Measurements from ENCODE around the gene TNFRSF8.

TNFRSF8 gene

DNA sequence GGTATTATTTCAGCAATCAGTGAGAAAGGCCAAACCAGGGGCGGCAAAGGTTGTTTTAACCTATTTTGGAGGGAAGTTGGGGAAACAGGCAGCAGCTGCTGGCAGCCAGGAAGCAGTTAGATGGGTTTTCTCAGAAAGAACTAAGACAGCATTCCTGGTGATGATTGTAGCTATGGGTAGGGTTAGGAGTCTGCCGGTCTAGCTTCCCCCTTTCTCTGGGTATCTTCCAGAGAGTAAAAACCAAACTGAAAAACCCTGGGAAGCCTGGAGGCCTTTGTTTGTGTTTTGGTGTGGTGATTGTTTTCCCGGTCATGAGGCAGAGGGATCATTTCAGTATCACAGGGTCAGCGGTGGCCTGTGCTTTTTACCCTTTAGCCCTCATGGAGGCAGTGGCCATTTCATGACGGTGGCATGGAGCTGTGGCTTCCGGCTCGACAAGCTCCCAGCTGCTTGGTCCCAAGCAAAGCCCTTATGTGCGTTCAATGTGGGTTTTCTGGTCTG is 84.1 kb downstream of the TNFRSF8 start:
- in situ Hi-C loops (cut with MboI; ENCODE audit: low pct_unique_long_range_greater_than_20kb, low sequenced_read_pairs): no loop called here
- peak; percentile 72 for DNase-seq

GRCh38 chr1:12148160-12148957 is 85.3 kb downstream of the TNFRSF8 start:
- in situ Hi-C loops (cut with MboI; ENCODE audit: low pct_unique_long_range_greater_than_20kb, low sequenced_read_pairs): no loop called here
- no peak for DNase-seq

- no peak for DNase-seq
Measured at GRCh38 chr1:12148958-12149790, 86.1 kb downstream of the TNFRSF8 start.

DNA sequence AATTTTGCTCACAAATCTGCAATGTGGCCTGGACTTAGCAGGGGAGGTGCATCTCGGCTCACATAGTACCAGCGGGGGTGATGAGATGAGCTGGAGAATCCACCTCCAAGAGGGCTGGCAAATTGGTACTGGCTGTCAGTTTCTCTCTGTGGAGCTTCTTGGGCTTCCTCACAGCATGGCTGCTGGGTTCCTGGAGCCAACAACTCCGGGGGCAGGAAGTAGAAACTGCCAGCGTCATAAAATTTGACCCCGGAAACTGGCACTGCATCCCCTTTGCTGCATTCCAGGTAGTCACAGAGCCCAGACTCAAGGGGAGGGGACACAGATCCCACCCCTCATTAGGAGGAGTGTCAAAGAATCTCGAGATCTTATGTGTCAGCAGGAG is 86.7 kb downstream of the TNFRSF8 start:
- DNase-seq: no peak
- in situ Hi-C loops (cut with MboI; ENCODE audit: low pct_unique_long_range_greater_than_20kb, low sequenced_read_pairs): no loop called here

More at GRCh38 chr1:12148958-12149790, 86.1 kb downstream of the TNFRSF8 start:
- in situ Hi-C loops (cut with MboI; ENCODE audit: low pct_unique_long_range_greater_than_20kb, low sequenced_read_pairs): no loop called here

- in situ Hi-C loops (cut with MboI; ENCODE audit: low pct_unique_long_range_greater_than_20kb, low sequenced_read_pairs): no loop called here
- peak; percentile 73 for DNase-seq
Measured at GRCh38 chr1:12150456-12151200, 87.5 kb downstream of the TNFRSF8 start.

DNA sequence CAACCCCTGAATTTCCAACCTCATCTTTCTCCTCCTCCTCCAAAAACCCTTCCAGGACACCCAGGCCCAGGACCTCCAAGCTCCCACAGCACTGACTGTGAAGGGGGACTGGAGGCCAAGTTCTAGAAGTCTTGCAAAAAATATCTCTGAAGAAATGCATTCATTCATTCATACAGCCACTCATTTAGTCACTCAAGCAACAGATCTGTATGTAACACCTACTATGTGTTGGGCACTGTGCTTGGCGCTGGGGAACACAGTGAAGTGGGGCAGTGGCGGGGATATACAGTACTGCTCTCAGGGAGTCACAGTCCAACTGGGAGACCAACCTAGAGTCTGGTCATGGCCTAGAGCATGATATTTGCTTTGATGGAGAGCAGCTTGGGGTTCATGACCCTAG is 88.4 kb downstream of the TNFRSF8 start:
- DNase-seq: no peak
- in situ Hi-C loops (cut with MboI; ENCODE audit: low pct_unique_long_range_greater_than_20kb, low sequenced_read_pairs): no loop called here

GRCh38 chr1:12152113-12152891 is 89.2 kb downstream of the TNFRSF8 start:
- in situ Hi-C loops (cut with MboI; ENCODE audit: low pct_unique_long_range_greater_than_20kb, low sequenced_read_pairs): no loop called here
- no peak for DNase-seq

- in situ Hi-C loops (cut with MboI; ENCODE audit: low pct_unique_long_range_greater_than_20kb, low sequenced_read_pairs): no loop called here
- DNase-seq: peak; percentile 86
Measured at GRCh38 chr1:12153181-12153785, 90.2 kb downstream of the TNFRSF8 start.

DNA sequence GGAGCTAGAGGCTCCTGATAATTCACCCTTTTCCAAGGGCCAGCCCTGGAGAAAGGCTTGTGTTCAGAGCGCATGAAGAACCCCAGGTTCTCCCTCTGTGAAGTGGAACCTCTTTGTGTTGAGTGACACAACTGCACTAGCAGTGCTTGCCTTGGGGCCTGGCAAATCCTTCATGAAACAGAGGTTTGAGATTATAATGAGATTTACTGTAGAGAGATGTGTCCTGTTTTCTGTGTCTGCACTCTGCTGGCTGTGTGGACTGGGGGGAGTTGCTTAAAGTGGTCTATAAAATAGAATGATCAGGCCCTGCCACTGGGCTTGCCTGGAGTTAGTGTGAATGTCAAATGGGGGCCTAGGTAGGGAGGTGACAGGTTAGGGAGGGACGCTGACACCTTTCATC is 92.2 kb downstream of the TNFRSF8 start:
- no peak for DNase-seq
- in situ Hi-C loops (cut with MboI; ENCODE audit: low pct_unique_long_range_greater_than_20kb, low sequenced_read_pairs): no loop called here

DNA sequence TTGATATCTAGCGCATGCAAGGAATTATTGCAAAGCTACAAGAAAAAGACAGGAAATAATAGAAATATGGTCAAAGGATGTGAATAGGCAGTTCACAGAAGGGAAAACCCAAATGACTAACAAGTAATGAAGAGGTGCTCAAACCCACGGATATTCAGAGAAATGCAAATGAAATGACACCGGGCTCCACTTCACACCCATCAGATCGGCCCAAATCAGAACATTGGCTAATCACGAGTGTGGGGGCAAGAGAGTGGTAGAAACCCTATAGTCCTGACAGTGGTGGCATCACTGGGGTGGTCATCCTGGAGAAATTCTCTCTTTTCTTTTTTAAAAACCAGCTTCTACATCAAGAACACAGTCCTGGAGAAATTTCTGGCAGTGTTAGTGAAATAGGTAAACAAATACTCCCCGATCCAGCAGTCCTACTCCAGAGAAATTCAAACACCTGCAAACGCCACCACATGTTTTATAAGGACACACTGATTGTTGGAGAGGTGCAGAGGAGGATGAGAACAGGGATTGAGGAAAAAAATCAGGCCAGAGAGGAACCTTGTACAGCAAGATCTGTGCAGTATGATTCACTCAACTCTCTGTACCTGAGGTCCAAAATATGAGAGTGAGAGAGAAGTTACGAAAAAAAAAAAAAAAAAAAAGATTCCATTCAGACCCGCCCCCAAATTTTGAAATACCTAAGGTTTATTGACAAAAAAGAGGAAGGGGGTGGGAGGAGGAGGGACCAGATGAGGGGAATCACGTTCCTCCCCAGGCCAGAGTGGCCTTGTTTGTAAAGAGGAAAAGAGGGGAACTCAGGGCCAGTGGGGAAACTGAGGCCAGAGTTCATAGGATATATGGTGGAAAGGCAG is 94.5 kb downstream of the TNFRSF8 start:
- DNase-seq: peak; percentile 72
- in situ Hi-C loops (cut with MboI; ENCODE audit: low pct_unique_long_range_greater_than_20kb, low sequenced_read_pairs): no loop called here

DNA sequence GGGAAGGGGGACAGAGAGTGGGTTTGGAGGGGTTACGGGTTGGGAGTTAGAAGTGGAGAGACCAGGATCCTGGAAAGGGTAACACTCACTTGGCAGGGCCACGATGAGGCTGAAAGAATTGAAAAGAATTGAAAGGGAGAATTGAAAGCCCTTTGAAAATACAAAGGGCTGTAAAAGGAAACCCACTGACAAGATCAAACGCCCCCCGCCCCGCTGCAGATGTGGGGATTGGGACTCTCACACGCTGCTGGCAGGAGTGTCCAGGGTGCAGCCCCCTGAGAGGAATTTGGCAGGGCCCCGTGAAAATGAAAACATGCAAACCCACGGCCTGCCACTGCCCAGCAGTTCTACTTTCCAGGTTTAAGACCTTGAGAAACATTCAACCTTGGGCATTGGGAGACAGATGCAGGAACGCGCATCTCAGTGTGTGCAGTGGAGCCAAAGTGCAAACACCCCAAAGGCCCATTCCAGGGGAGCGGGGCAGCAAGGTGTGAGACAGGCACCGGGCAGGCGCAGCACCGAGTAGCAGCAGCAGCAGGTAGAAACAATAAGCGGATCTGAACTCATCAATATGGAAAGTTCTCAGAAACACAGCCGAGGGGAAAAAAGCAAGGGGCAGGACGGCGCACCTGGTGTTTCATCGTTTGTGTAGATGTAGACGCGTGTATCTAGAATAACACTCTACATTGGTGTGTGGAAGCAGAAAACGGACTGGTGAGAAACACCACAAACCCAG is 95.4 kb downstream of the TNFRSF8 start:
- in situ Hi-C loops (cut with MboI; ENCODE audit: low pct_unique_long_range_greater_than_20kb, low sequenced_read_pairs): no loop called here

GRCh38 chr1:12159816-12160215 is 96.7 kb downstream of the TNFRSF8 start:
- in situ Hi-C loops (cut with MboI; ENCODE audit: low pct_unique_long_range_greater_than_20kb, low sequenced_read_pairs): no loop called here

More for the DNA sequence above, 95.4 kb downstream of the TNFRSF8 start:
- DNase-seq: no peak

DNA sequence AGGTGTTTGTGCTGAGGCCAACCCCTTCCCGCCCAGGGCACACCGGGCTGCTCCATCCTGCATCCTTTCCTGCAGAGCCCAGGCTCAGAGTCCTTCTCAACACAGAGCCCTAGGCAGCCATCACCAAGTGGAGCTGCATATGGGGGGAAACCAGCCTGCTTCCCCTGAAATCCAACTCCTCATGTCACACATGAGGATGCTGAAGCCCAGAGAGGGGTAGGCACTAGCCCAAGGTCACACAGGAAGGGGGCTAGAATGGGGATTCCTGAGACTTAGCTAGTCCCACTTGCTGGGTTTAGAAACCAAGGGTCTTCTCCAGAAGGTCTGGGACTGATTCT is 98.2 kb downstream of the TNFRSF8 start:
- DNase-seq: no peak
- in situ Hi-C loops (cut with MboI; ENCODE audit: low pct_unique_long_range_greater_than_20kb, low sequenced_read_pairs): no loop called here

More at GRCh38 chr1:12159816-12160215, 96.7 kb downstream of the TNFRSF8 start:
- DNase-seq: no peak

- DNase-seq: peak; percentile 93
- in situ Hi-C loops (cut with MboI; ENCODE audit: low pct_unique_long_range_greater_than_20kb, low sequenced_read_pairs): no loop called here
Measured at GRCh38 chr1:12161662-12162458, 98.8 kb downstream of the TNFRSF8 start.

- no peak for DNase-seq
- in situ Hi-C loops (cut with MboI; ENCODE audit: low pct_unique_long_range_greater_than_20kb, low sequenced_read_pairs): no loop called here
Measured at GRCh38 chr1:12162459-12163137, 99.5 kb downstream of the TNFRSF8 start.

GRCh38 chr1:12163210-12163609 is 100.1 kb downstream of the TNFRSF8 start:
- DNase-seq: no peak
- in situ Hi-C loops (cut with MboI; ENCODE audit: low pct_unique_long_range_greater_than_20kb, low sequenced_read_pairs): no loop called here

Measured in KBM-7 (cell line).